HG03520 (cell line): ENCODE measurements around the gene KYAT1.
A peak's percentile ranks its signal among the peaks of the same experiment; 100 is the strongest.

ENCODE experiments used
- ATAC-seq: cut with Tn5 transposase; IDR thresholded peaks from one replicate; pipeline ENCODE4 v1.9.1; 2021; ENCODE audit warnings: mild to moderate bottlenecking, moderate library complexity; ENCODE audit not compliant: unreplicated experiment

Gene KYAT1

GRCh38 chr9:128786681-128787601 lies 94.8 kb downstream of the KYAT1 start, which contains the start of gene TBC1D13:
TBC1D13 (plus strand) TSS chr9:128787253; CDS start chr9:128787354, 101 bp downstream.
- ATAC-seq, result peak; percentile 72

DNA sequence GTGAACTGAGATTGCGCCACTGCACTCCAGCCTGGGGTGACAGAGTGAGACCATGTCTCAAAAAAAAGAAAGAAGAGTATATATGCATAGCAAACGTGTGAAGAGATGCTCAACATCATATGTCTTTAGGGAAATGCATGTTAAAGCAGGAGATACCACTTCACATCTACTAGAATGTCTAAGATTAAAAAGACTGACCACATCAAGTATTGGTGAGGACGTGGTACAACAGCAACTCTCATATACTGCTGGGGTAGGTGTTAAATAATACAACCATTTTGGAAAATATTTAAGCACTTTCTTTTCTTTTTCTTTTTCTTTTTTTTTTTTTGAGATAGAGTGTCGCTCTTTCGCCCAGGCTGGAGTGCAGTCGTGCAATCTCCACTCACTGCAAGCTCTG lies 96.3 kb downstream of the KYAT1 start:
- no peak for ATAC-seq
